GM13977 (cell line): ENCODE measurements around the gene CMIP.

Source experiments
- DNase-seq: peaks from one replicate; pipeline ENCODE4 v3.0.0; 2012; ENCODE audit warnings: low spot score
- CTCF ChIP-seq: IDR thresholded peaks from 2 replicates; pipeline ENCODE4 v1.5.1; 2012; ENCODE audit warnings: mild to moderate bottlenecking, control low read depth; ENCODE audit not compliant: insufficient read depth; ENCODE audit errors: extremely low read depth, missing control alignments
- in situ Hi-C: fragments of 300-500 bp; cut with MboI; formaldehyde crosslinking; loops from one replicate; pipeline ENCODE4 v1.12.0; 2022; ENCODE audit warnings: low sequenced_read_pairs, low pct_unique_long_range_greater_than_20kb, mixed read lengths, inconsistent platforms; ENCODE audit not compliant: unreplicated experiment

The CMIP gene

GRCh38 chr16:81566086-81567007 lies 121.7 kb downstream of the CMIP start:
- DNase-seq, result no peak
- in situ Hi-C loops, result no loop called here
- no peak for TF ChIP-seq CTCF

GRCh38 chr16:81567087-81567486 lies 122.5 kb downstream of the CMIP start:
- in situ Hi-C loops, result no loop called here
- TF ChIP-seq CTCF, result no peak
- no peak for DNase-seq

GRCh38 chr16:81567987-81568748 lies 123.6 kb downstream of the CMIP start:
- no peak for DNase-seq
- TF ChIP-seq CTCF, result no peak
- in situ Hi-C loops, result no loop called here

GRCh38 chr16:81568749-81569087 lies 124.1 kb downstream of the CMIP start:
- in situ Hi-C loops, result no loop called here
- DNase-seq, result no peak
- no peak for TF ChIP-seq CTCF

GRCh38 chr16:81569361-81570034 lies 124.9 kb downstream of the CMIP start:
- no peak for DNase-seq
- in situ Hi-C loops, result no loop called here
- no peak for TF ChIP-seq CTCF

GRCh38 chr16:81570151-81570846 lies 125.7 kb downstream of the CMIP start:
- in situ Hi-C loops, result no loop called here
- DNase-seq, result no peak
- TF ChIP-seq CTCF, result no peak
